Erythroblast (primary cell): Measurements from ENCODE around the gene PTPRN2.

Experiments used
- GATA1 ChIP-seq: IDR thresholded peaks from 2 replicates; pipeline ENCODE4 v1.6.1; 2011; ENCODE audit warnings: low read depth, mild to moderate bottlenecking, control low read depth, low read length, moderate library complexity
- POLR2A ChIP-seq: IDR thresholded peaks from 2 replicates; pipeline ENCODE4 v1.6.1; 2011; ENCODE audit warnings: mild to moderate bottlenecking, low read length

DNA sequence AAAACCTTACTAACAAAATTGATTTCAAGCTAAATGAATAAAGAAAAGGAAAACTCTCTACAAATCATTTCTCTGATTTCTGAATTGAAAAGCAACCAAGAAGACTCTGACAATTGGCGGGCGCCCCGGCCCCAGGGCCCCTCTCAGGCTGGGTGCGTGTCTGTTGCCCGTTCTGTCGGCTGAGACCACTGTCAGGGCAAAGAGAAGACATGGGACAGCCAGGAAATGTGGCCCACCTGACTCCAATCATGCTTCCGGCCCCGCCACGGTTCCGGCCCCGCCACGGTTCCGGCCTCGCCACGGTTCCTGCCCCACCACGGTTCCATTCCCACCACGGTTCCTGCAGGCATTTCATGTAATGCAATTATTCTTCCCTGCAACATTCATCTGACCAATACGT, 115.9 kb downstream of the PTPRN2 start:
- TF ChIP-seq POLR2A (no peak), GATA1 (no peak)
